NCI-H2107 treated with DMSO at 0.1 percent for 48 hours (cell line): ENCODE measurements around the gene PARP3.
"Not testable (repeated sequence)": the region's sequence is repeated elsewhere in the genome, so short reads cannot be mapped to it uniquely, and the experiment has no call there.

Experiments used
- DNase-seq: peaks from one replicate; lab custom pipeline; 2025; ENCODE audit not compliant: unreplicated experiment; lab: John Stamatoyannopoulos, UW

PARP3 gene

DNA sequence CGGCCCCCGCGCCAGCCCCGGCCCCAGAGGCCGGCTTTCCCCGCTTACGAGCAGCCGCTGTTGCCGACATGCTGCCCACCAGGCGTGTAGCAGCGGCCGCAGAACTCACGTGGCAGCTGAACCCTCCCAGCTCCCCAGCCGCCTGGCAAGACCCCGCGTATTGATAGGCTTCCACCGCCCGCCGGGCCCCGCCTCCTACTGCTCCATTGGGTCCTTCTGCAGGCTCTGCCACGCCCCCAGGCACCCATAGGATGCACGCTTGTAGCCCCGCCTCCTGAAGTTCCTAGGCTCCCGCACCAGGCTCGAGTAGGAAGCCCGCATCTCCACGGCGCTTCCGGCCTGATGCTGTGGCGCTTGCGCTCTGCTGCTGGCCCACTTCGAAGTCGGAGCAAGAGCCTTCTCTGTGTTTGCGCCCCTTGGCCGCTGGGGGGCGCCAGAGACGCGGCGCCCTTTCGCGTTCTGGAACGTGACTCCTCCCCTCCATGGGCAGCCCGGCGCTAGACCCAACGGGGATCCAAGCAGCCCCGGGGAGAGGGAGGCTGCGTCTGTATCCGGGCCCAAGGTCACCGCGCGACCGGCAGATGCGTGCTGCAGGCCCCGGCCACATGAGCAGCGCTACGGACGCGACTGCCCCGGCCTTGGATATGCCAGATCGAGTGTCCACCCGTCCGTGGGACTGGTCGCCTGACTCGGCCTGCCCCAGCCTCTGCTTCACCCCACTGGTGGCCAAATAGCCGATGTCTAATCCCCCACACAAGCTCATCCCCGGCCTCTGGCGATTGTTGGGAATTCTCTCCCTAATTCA lies at the start of gene PARP3, which contains the start of gene RRP9:
Gene PARP3, plus strand, starts transcription at position 566 of the 805 bp plus-strand sequence. CDS start 993 bp downstream, outside the sequence.
Gene RRP9, minus strand, starts transcription at position 107 of the 805 bp plus-strand sequence. Its CDS starts 37 bp downstream, at position 70.
- DNase-seq, result peak; percentile 92

DNA sequence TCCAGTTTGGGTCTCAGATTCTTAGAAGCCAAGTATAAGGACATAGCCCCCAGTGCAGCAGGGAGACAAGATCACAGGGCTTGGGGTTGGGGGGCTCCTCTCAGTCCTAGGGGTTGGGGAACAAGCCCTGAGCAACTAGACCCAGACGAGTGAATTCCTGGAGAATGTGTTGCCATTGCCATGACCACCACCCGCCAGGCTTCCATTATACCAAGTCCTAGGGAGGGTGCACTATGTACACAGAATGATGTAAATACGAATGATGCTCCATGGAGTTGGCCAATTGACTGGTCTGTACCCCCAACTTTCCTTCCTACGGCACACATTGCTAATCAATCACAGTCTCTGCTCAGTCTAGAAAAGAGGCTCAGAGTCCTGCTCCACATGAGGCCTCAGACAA lies 47.8 kb upstream of the PARP3 start:
- no peak for DNase-seq

DNA sequence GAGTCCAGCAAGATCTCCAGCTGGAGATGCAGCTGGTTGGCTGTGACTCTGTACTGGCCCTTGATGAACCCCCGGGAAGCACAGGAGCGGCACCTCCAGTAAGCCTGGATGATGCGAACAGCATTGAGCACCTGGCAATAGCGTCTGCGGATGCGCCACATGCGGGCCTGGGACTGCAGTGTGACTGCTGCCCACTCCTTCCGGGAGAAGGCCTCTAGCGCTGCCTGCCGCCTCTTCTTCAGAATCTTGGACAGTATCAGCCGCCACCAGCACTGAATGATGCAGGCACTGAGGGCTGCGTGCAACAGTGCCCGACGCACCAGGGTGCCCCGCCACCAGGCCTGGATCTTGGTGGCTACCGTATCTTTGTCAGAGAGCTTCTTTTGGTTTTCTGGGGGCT lies 47.2 kb upstream of the PARP3 start:
- no peak for DNase-seq

DNA sequence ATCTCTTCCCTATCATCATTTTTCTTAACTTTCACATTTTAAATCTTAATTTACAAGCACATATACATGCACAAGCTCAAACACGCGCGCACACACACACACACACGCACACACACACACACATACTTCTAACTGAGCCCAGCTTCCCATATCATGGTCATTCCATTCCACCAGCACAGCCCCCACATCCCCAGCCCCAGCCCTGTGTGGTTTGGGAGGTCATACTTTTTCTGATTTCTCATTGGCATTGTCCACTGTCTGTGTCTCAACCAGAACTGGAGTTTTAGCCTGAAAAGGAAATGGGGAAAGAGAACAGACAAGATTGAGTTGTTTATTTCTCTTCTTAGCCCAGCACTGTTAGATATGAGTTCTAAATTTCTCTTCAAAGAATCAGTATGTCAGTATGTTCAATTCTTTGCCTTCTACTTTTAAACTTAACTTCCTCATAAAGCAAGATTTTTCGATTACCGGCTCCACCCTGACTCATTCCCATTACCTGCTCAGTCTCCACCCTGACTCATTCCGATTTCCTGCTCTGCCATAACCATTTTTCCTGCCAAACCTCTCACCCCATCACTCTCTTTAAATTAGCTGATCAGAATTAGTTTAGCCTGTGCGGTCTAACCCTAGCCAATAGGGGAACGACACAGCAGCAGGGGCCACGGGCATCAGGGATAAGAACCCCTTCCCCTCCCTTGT lies 45.4 kb upstream of the PARP3 start:
- no peak for DNase-seq

DNA sequence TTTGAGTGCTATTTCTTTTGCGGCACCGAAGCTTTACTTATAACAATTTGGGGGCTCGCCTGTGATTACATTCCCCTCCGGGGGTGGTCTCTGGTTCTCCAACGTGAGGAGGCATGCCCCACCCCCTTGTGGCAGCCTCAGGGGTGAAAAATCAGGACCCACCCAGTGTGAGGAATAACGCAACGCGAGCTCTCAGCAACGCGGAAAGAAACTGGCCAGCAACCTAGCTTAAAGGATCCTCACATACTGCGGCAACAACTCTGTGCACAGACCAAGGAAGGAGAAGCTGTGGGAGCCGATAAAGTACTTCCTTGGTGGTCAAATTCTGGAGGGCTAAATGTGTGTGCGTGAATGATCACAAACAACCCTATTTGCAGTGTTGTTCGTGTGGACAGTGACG lies 44.8 kb upstream of the PARP3 start:
- no peak for DNase-seq

DNA sequence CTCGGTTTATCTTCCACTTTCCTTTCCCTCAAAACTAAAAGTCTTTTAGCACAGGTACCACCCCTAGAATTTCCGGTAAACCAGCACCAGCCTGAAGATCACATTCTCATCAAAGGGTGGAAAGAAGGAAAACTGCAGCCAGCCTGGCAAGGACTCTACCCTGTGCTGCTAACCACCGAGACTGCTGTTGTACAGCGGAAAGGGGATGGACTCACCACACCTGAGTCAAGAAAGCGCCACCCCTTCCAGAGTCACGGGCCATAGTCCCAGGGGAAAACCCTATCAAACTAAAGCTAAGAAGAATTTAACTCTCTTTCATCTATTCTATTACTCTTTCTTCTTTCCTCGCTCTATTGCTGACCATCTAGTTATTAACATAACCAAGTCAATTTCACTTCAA lies 42.1 kb upstream of the PARP3 start:
- not testable (repeated sequence) for DNase-seq

DNA sequence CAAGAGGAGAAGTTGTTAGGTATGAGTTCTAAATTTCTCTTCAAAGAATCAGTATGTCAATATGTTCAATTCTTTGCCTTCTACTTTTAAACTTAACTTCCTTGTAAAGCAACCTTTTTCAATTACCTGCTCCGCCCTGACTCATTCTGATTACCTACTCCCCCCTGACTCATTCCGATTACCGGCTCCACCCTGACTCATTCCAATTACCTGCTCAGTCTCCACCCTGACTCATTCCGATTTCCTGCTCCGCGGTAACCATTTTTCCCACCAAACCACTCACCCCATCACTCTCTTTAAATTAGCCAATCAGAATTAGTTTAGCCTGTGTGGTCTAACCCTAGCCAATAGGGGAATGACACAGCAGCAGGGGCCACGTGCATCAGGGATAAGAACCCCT lies 39.8 kb upstream of the PARP3 start:
- not testable (repeated sequence) for DNase-seq

DNA sequence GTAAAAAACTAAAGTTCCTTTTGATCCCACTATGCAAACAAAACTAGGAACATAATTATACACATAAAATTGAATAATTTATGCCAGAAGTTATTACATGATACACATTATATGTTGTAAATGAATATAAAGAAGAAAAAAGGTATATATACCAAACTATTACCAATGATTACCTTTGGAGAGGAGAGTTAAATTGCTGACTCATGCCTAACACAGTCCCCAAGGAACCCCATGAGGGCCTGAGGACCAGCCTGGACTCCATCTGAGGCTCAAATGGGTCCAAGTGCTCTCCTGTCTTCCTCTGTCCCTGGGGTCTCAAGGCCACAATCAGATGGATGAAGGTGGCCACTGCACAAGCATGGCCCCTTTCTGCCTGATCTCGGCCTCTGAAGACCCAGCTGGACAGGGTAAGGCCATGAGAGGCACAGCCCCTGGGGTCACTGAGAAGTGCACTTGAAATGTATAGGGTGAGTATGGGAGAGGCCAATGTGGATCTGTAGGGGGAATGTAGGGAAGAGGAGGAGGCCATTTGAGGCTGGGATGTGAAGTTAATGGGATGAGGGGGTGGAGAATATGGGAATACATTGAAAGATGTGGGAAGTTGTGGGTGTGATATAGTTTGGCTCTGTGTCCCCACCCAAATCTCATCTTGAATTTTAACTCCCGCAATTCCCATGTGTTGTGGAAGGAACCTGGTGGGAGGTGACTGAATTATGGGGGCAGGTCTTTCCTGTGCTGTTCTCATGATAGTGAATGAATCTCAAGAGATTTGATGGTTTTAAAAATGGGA lies 37.9 kb upstream of the PARP3 start:
- no peak for DNase-seq

DNA sequence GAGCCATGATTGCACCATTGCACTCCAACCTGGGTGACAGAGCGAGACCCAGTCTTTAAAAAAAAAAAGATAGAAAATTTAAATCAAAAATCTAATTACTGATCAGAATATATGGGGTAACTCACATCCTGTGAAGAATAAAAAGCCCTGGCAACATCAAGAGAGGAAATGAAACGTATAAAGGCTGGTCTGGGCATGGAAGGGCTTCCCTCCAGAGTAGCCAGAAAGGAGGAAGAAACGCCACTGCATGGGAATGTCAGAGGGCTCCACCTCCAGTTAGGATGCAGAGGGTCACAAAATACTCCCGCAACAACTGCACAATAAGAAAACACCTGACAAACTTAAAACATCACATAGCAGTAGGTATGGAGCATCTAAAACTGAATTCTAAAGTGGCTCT lies 34.1 kb upstream of the PARP3 start:
- DNase-seq, result no peak

DNA sequence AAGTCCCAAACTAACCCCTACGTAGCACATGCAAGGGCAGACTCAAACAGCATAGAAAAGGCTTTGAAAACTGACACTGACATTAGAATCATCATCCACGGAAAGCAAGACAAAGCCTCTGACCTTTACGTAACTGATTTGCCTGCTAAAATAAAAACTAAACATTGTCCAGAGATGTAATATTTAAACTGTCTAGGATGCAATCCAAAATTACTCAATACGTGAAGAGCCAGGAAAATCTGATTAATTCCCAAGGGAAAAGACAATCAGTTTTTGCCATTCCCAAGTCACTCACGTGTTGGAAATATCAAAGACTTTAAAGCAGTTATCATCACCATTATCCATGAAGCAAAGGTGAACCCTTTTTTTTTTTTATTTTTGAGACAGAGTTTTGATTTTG lies 25.7 kb upstream of the PARP3 start:
- no peak for DNase-seq

DNA sequence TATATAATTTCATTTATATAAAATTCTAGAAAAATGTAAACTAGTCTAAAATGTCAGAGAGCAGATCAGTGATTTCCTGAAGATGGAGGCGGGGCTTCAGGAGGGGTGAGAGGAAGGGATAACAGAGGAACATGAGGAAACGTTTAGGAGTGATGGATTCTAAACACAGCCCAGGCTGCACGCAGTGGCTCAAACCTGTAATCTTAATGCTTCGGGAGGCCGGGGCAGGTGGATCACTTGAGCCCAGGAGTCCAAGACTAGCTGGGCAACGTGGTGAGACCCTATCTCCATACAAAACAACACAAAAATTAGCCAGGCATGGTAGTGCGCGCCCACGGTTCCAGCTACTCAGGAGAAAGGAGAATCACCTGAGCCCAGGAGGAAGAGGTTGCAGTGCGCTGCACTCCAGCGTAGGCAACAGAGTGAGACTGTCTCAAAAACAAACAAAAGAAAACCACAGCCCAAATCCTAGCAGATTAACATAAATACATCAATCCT lies 21.0 kb upstream of the PARP3 start:
- no peak for DNase-seq

DNA sequence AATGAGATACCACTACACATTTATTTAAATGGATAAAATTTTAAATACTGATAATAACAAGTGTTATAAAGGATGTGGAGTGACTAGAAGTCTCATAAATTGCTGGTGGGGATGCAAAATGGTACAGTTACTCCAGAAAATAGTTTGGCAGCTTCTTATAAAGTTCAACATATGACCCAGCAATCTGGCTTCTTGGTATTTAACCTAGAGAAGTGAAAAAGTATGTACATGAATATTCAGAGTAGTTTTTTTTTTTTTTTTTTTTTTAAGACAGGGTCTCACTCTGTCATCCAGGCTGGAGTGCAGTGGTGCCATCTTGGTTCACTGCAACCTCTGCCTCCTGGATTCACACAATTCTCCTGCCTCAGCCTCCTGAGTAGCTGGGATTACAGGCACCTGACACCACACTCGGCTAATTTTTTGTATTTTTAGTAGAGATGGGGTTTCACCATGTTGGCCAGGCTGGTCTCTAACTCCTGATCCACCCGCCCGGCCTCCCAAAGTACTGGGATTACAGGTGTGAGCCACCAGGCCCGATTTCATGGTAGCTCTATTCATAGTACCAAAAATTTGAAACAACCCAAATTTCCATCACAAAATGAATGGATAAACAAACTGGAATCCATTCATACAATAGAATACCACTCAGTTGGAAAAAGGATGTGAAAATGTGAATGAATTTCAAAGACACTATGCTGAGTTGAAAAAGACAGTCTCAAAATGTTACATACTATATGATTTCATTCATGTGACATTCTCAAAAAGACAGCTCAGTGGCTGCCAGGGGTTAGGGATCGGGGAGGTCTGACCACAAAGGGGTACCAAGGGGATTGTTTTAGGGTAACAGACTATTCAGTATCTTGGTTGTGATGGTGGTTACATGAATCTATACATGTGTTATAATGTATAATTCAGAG lies 14.8 kb upstream of the PARP3 start:
- DNase-seq, result no peak

DNA sequence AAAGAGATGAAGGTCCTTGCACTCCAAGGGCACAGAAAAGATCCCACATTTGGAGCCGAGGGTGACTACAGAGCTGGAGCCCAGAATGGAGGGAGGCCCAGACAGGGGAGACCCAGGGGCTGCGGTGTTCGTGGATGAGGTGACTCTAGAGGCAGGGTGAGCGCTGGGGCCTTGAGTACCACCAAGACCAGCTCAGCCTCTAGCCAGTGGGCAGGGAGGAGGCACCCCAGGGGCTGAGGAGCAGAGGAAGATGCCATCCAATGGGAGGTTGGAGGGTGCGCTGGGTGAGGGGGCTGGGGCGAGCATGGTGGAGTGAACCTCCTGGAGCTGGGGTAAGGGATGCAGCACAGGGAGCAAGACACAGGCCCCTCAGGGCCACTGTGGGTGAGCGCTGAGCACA lies 13.7 kb upstream of the PARP3 start:
- DNase-seq, result no peak

DNA sequence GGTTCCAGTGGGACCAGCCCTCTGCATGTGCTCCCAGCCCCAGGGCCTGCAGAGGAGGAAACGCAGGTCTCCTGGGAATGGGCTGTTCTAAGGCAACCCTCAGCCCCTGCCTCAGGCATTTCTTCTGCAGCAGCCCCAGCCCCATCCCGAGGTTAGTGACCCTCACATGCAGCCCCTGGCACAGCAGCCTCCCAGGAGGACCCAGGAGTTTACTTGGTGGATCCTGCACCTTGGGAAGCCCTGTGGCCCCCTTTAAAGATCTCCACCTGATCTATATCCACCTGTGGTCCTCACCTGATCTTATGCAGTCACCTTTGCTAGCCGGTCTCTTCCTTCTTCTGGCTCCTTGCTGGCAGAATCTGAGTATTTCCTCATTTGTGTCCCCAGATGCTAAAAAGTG lies 13.2 kb upstream of the PARP3 start:
- DNase-seq, result not testable (repeated sequence)

DNA sequence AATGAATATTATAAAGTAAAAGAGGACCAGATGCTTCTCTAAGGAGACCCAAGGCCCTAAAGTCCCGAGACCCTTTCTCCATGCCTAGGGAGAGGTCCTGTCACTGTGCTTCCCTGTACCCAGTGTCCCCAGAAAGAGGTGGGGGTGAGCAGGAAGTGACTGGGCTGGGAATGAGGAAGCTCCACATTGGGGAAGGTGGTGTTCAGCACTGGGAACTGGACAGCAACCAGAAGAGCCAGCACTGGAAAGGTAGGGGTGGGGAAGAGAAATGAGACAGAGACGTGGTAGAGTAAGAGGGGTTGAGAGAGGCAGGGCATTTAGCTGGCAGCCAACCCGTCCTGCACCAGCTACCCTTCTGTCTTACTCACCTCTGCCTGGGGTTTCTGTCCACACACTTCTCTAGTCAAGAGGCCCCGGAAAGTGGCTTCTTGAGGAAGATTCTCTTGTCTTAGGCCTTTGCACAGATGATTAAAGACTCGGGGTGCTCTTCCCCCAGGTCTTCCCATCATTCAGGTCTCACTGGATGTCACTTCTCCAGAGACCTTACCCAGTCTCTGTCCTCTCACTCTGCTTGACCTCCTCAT lies 12.7 kb upstream of the PARP3 start:
- no peak for DNase-seq

DNA sequence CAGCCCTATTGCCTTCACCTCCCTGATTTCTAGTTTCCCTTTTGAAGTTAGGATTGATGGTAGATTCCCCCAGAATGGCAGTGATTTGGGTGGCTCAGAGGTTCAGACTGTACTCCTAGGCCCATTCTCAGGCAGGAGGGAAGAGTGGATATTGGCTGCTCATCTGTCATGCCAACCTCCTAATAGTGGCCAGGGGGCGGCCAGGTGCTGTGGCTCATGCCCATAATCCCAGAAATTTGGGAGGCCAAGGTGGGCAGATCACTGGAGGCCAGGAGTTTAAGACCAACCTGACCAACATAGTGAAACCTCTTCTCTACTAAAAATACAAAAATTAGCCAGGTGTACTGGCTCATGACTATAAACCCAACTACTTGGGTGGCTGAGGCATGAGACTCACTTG lies 11.7 kb upstream of the PARP3 start:
- no peak for DNase-seq

DNA sequence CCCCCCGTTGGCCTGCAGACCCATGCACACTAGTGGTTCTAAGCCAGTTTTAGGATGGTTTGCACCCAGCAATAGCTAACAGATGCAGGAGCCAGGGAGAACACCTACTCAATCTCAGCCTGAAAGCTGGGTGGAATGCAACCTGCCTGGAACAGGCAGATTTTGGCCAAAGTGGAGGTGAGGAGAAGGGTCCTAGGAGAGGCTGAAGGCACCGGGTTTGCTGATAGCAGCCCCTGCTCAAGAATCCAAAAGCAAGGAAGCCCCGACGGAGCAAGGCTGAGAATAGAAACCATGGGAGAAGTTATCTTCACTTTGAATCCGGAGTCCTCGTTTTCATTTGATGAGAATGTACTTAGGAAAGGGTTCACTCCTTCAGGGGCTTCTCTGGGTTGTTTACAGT lies 10.4 kb upstream of the PARP3 start:
- no peak for DNase-seq

DNA sequence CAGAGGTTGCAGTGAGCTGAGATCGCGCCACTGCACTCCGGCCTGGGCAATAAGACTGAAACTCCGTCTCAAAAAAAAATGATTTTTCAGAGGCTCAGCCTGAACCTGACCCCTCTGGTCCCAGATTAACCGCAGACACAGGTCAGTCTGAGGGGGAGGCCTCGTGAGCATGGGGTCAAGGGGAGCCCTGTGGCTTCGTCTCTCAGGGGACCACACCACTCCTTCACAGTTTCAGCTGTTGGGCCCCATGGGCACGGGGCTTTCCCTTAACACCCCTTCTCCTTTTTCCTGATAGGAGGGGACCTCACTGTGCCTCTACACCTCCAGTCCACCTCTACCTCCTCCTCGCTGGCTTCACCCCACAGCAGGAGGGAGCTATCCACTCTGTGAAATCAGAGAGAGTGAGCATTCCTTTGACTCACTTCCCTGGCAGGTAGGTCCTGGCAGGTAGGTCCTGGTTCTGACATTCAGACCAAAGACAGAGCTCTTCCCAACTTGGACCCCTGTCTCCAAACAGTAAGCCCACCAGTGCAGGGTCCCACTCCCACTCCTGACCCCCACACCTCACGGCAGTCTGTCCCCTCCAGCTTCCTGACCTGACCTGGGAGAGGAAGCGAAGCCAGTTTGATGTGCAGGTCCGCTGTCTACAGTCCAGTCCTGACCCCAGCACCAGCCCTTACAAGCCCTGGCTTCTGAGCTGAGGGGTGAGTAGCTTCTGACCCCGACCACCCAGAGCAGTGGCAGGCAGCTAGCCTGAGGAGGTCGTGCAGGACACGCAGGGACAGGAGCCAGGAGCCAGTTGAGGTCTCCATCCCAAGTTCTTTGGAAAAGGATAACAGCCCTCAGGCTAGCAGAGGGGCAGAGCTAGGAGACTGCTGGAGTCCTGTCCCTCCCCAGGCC lies 9.4 kb upstream of the PARP3 start:
- no peak for DNase-seq
